ENCODE results near the gene PPP2R3A.
"Not testable (repeated sequence)": the region's sequence is repeated elsewhere in the genome, so short reads cannot be mapped to it uniquely, and the experiment has no call there.

The PPP2R3A gene

DNA sequence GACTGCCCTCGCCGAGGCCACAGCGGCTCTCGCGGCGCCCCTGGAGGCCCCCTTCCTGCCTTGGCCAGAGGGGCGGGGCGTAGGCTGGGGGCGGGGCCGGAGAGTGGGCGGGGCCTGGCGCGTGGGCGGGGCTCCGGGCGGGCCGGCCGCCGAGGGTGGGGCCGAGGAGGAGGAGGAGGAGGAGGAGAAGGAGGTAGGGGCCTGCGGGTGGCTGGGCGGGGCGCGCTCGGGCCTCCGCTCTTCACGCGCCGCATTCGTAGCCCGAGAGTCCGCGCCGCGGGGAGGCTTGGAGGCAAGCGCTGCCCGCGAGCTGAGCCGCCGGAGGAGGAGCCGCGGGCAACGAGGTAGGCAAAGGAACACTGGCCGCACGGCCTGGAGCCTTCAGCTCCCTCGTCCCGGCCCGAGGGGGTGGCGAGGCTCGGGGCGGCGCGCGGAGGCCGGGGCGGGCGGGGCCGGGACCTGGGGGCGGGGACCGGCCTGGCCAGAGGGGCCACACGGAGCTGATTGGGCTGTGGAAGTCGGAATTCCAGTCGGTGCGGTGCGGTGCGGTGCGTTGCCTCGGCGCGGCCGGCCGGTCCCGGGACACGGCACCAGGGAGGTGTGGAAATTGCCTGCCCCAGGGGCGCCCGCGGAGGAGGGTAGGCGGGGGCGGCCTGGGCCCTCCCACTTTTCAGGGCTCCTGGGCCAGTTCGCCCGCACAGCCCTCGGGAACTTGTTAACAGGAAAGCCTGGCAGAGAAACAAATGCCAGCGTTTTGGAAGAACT, at the start of gene PPP2R3A:
Gene PPP2R3A (plus strand): TSS at position 223 of the 765 bp plus-strand sequence. CDS start 35,771 bp downstream, outside the sequence.
- DNase-seq (ENCODE audit: low read depth) = peak; percentile 41

DNA sequence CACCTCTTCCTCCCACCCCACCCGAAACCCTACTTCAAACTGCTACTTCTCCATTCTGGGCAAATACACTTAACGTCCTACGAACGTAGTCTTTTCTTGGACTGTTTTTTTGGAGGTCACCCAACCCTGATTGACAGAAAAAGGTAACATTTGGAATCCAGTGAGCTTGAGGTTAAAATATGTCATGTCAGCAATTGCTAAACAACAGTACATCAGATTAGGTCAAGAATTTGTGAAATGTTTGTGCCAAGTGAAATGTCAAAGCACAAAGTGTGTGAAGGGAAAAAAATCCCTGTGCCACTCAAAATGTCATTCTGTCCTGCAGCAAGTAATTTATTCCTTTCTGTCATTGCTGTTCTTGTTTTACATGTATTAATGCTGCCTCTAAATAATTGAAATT, 49.2 kb upstream of the PPP2R3A start:
- no peak for DNase-seq (ENCODE audit: low read depth)

DNA sequence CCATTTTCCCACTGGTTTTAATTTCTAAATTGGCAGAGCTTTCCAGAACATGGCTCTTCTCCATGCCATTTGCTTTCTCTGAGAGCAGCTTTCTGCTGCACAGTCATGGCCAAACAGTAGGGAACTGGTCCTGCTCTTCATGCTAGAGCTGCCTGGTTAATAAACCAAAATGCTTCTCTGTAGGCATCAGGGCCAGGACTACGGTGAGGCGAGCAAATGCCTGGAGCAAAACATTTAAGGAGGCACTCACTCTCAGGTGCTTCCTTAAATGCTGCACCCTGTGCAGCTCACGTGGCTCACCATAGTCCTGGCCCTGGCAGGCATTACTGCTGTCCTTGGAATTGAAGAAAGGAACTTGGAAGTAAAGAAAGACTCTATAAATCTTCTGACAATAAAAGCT, 48.5 kb upstream of the PPP2R3A start:
- no peak for DNase-seq (ENCODE audit: low read depth)

DNA sequence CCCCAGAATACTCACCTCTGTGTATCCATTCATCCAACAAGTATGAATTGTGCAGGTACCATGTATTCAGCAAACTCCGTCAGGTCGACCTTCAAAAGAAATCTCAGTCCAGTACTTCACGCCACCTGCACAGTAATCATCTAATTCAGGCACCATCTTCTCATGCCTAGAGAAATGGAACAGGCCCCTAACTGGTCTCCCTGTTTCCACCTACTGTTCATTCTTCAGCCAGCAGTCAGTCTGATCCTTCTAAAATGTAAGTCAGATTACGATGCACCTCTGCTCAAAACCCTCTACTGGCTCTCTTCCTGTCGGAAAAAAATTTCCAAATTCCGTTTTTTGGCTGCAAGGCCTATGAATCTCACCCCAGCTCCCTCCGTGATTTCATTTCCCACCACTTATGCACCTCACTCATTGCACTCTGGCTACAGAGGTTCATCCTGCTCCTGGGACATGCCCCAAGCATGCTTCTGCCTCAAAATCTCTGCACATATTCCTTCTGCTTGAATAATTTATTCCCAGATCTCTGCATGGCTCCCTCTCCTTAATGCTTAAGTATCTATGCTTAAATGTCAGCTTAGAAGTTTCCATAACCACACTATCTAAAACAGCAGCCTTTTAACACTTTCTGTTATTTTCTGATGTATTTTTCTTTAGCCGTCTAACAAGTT, 47.5 kb upstream of the PPP2R3A start:
- no peak for DNase-seq (ENCODE audit: low read depth)

DNA sequence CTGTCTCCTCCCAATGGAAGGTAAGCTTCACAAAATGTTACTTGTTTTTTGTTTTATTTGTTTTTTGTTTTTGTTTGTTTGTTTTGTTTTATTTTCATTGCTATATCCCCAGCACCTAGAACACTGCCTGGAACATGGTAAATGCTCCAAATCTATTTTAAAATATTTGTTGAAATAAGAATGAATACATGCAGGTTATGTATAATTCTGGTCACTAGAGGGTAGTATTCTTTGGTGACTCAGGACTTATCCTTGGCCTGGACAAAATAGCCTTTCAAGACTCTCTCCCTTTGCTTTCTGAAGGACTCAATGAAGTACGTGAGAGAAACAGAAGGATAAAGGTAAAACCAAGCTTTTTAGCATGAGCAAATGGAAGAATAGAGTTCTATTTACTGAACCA, 46.9 kb upstream of the PPP2R3A start:
- DNase-seq (ENCODE audit: low read depth) = no peak

DNA sequence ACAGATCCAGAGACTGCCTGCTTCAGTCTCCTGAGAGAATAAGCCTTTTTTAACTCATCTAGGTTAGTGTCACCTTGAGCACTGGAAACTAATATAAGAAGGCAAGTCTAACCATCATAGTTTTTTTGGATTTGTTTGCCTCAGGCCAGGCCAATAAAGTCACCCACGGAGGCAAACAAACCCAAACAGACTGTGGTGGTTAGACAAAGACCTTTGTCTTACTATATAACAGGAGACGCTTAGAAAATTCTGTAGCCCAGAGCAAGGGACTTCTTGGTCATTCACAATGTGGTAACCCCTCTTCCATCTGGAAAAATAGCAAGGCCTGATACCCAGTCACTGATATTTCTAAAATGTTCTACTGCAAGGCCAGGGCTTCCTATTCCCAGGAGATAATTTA, 45.3 kb upstream of the PPP2R3A start:
- DNase-seq (ENCODE audit: low read depth) = no peak

DNA sequence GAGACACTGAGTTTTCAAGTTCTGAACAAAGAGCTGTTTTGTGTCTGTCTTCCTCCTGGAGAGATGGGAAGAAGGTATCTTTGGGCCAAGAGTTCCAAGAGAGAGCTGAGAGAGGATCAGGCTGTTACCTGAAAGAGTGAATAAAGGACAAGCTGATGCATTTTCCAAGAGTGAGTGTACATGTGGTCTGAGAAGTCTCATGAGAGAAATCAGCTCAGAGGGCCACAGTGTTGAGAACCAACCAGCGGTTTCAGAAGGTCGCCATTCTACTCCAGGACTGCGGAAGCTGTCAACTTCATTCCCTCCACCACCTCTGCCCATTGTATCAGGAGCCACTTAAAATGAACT, 42.7 kb upstream of the PPP2R3A start:
- no peak for DNase-seq (ENCODE audit: low read depth)

GRCh38 chr3:135924506-135924905, 41.0 kb upstream of the PPP2R3A start:
- DNase-seq (ENCODE audit: low read depth) = no peak

DNA sequence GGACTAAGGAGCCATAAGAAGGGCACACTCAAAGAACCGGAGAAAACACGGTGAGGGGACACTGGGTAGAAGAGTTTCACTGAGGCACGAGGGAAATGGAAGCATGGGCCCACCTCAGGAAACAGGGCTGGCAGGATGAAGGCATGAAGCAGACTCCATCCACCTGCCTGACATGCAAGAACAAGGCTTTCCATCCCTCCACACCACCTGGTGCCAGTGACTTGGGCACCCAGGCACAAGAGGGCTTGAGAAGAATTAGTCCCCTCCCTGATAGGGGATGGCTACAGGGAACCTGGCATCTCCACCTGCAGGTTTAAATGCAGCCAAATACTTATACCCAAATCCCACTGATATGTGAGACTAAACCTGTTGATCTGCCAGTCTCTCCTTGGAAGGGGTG, 38.9 kb upstream of the PPP2R3A start:
- no peak for DNase-seq (ENCODE audit: low read depth)

- no peak for DNase-seq (ENCODE audit: low read depth)
Measured at GRCh38 chr3:135927155-135927554, 38.4 kb upstream of the PPP2R3A start.

DNA sequence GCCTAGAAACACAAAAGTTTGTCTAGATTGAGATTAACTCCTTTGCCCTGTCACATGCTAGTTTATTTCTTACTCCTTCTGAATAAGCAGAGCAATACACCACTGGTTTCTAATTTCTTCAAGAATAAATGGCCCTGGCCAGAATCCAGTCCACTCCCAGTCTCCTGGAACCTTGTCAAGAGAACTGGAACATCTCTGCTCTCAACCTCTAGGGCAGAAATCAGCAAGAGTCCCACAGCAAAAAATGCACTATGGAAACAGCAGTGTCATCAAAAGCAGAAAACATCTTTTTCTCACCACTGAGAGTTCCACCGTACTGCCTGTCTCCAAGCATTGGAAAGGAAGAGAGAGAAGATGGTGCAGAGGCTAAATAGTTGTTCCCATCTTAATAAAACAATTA, 35.9 kb upstream of the PPP2R3A start:
- no peak for DNase-seq (ENCODE audit: low read depth)

GRCh38 chr3:135930255-135930654, 35.3 kb upstream of the PPP2R3A start:
- DNase-seq (ENCODE audit: low read depth) = no peak

DNA sequence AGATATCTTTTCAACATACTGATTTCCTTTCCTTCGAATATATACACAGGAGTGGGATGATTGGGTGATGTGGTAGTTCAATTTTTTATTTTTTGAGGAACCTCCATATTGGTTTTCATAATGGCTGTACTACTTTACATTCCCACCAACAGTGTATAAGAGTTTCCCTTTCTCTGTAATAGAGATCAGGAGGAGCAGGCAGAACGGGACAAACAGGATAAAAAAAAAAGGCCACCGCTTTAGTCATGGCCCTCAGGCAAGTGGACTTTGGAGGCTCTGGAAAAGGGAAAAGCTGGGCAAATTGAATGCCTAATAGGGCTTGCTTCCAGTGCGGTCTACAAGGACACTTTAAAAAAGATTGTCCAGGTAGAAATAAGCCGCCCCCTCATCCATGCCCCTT, 30.4 kb upstream of the PPP2R3A start:
- not testable (repeated sequence) for DNase-seq (ENCODE audit: low read depth)

GRCh38 chr3:135937766-135938165, 27.8 kb upstream of the PPP2R3A start:
- not testable (repeated sequence) for DNase-seq (ENCODE audit: low read depth)

- no peak for DNase-seq (ENCODE audit: low read depth)
Measured at GRCh38 chr3:135944831-135945230, 20.7 kb upstream of the PPP2R3A start.

DNA sequence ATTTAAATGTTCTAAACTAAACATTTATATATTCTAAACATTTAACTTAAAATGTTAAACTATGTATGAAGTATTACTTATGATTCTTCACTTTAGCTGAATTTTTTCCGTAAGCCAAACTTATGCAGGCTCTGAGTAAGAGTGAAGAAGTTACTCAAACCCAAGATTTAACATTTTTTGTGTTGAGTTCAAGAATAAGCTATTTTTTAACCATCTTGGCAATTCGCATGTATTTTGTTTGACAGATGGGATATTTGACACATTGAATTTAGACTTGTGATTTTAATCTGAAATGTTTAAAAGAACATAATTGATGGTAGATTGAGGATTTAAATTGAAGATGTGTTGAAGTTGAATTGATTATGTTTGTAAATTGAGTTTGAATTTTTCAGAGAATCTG, 14.6 kb upstream of the PPP2R3A start:
- DNase-seq (ENCODE audit: low read depth) = no peak

DNA sequence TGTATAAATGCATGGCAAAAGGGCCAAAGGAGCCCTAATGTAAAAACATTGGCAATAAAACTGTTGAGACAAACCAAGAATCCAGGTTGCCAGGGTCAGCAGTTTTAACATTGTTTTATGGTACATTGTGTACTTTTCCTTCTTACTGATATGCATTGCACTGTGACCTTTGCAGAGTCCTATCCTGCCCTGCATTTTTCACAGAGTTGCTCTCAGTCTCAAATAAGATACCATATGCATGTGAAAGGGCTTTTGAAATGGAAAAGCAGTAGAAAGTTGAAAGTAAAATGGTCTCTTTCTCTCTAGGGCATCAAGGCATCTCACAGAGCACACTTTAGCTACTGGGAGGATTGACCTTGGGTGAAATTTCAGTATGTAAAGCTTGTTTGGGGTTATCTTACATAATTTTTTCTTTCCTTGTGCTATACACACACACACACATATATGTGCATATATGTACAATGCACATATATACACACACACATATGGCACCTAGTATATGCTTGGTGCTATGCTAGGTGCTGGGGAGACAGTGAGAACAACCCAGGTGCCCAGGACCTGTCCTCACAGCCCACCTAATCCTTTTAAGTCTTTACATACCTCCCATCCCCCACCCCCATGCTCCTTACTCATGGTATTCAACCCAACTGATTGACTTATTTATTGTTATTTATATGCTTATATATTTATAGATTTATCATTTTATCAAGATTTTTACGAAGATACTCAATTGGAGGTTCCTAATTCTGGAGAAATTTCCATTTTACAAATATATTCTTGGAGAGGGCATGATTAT, 1.2 kb upstream of the PPP2R3A start:
- no peak for DNase-seq (ENCODE audit: low read depth)

DNA sequence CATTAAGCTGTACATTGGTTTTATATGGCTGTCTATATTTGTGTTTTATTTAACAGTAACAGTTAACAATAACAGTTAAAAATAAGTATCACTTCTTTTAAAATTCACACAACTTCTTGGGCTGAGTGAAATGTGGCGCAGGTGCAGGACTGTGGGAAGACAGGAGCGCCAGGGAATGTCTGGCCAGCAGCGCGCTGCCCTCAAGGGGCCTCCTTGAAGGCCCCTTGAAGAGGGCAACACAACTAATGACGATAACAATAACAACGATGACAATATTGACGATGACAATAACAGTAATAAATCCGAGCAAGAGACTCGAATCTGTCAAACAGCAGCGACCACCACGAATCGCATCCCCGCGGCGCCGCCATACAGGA, 411 bp upstream of the PPP2R3A start:
- DNase-seq (ENCODE audit: low read depth) = no peak

DNA sequence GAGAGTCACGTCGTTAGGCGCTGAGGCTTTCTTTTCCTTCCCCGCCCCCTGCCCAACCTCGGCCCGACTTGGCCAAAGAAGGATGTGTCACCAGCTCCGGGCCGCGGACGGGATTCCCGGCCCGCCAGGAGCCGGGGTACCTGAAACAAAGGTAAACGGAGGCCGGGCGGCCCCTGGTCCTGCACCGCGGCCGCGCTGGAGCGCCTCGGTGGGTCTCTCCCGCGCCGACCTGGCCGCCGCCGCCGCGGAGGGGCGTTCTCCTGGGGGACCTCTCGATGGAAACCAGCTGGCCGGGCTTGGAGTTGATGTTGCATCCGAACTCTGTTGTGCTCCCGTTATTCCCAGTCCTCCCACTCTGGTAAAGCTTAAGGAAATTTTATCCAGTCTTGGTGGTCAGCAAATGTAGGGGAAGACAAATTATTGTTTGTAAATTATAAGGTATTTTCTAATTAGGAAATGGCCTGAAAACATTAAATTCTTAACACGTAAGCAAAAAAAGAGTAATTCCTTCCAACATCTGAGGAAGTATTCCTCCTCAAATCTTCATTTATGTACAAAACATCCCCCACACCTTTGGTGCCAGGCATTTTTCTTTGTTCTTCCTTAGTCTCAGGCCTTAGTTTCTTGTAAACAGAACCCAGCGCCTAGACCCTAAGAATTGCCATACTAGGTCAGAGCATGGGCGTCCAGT, 888 bp downstream of the PPP2R3A start:
- no peak for DNase-seq (ENCODE audit: low read depth)

GRCh38 chr3:135966962-135967274, 1.4 kb downstream of the PPP2R3A start:
- DNase-seq (ENCODE audit: low read depth) = no peak

DNA sequence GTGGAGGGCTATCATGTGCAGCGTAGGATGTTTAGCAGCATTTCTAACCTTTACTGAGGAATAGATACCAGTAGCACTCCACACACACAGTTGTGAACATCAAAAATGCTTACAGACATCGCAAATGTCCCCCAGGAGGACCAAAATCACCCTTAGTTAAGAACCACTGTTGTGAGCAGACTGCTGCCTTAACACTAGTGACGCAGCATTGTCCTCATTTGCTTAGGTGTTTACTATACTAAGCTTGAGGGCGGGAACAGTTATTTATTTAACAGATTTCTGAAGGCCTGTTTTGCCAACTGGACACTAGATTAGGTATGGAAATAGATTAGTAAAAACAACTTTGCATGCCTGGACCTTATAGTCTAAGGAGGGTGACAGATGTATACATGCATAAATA, 2.3 kb downstream of the PPP2R3A start:
- no peak for DNase-seq (ENCODE audit: low read depth)

DNA sequence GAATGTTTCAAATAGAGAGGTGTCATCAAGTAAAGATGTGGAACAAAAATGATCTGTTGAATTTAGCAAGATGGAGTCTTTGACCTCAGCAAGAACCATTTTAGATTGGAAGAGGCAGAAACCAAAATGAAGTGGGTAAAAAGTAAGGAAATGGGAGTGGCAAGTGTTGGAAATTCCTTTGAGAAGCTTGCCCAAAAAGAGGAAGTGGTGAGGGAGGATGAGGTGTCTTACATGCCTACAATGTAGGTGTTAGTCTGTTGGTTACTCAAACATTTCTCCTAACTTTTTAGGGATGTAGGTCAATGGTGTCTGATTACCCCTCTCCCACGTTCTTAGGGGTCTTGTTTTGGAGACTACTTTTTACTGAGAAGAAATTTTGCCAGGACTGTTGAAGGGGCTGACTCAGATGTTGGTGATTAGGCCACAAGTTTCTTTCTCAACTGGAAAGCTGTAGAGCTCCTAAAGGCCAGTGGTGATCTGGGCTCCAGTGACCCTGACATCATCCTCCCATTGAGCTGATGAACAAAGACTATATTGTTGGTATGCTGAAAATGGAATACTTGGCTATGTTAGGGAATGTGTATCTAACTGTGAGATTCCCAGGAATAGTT, 5.1 kb downstream of the PPP2R3A start:
- no peak for DNase-seq (ENCODE audit: low read depth)

All from stimulated activated CD8-positive, alpha-beta memory T cell treated with anti-CD3 and anti-CD28 coated beads, Interleukin-12 subunit alpha, Interleukin-12 subunit beta, amount 100 ng/mL, for 1 hour (primary cell).